Left cardiac atrium (tissue), 4 donors: Measurements from ENCODE around the gene TOMM6. TPM values are rescaled to one million over a fixed set of nuclear protein-coding genes. Genes with fewer than 3 reads are reported as not detected.
"Not testable (repeated sequence)": the region's sequence is repeated elsewhere in the genome, so short reads cannot be mapped to it uniquely, and the experiment has no call there.

Source experiments
- ATAC-seq, 2 donors: fragments of 200-7000 bp; cut with Tn5 transposase; one replicate each; pipeline ENCODE4 v1.9.1; 2020; ENCODE audit warnings: mild to moderate bottlenecking in 2 of 2, moderate library complexity in 2 of 2
- DNase-seq: peaks from one replicate; pipeline ENCODE4 v3.0.0-alpha.2; 2020
- intact Hi-C, 2 donors: fragments of 100-400 bp; cut with DNase I; formaldehyde crosslinking; loops; one replicate each; pipeline versions ENCODE4 v1.14.1 to v1.15.1; 2022 to 2023
- total RNA-seq, 2 donors: library from RNA; stranded (reverse); fragmentation: NEBNext Ultra II Directional; extraction: Animal tissue kit (Norgen Biotek cat#: 25700); gene quantifications; one replicate each; pipeline ENCODE4 v1.2.1, GENCODE V29; 2021
- donor health status: DM: no; HTN: yes; CAD: no.
- donor health status: DM: no; HTN: yes; CAD: no; lungs with severe emphysema.
- donor health status: DM: yes; HTN: yes; CAD: no.
- donor health status: Dilated cardiomyopathy.

TOMM6 gene
- total RNA-seq, 2 donors from 2014 or later = 131 to 138 TPM

GRCh38 chr6:41805830-41806774 is 18.6 kb downstream of the TOMM6 start:
- no peak for DNase-seq
- ATAC-seq = peak in 1 of 2 donors; percentile 14
- intact Hi-C loops = no loop called here

- intact Hi-C loops = no loop called here
- no peak for DNase-seq
- no peak for ATAC-seq
These were observed 23.6 kb downstream of the TOMM6 start for GRCh38 chr6:41811095-41811494.

- ATAC-seq, intact Hi-C loops, DNase-seq: not testable (repeated sequence)
These were observed 24.5 kb downstream of the TOMM6 start for GRCh38 chr6:41811946-41812345.

- intact Hi-C loops = no loop called here
- ATAC-seq = no peak
- no peak for DNase-seq
These were observed 26.0 kb downstream of the TOMM6 start for GRCh38 chr6:41813469-41813868.

- ATAC-seq = no peak
- intact Hi-C loops = no loop called here
These were observed 26.5 kb downstream of the TOMM6 start for GRCh38 chr6:41813956-41814355.

GRCh38 chr6:41814629-41815028 is 27.1 kb downstream of the TOMM6 start:
- DNase-seq (no peak), ATAC-seq (no peak)
- intact Hi-C loops = no loop called here

More at GRCh38 chr6:41813956-41814355, 26.5 kb downstream of the TOMM6 start:
- no peak for DNase-seq

GRCh38 chr6:41815587-41815986 is 28.1 kb downstream of the TOMM6 start:
- DNase-seq (no peak), ATAC-seq (no peak)
- intact Hi-C loops = no loop called here

GRCh38 chr6:41818271-41819054 is 31.0 kb downstream of the TOMM6 start:
- intact Hi-C loops = no loop called here
- ATAC-seq = no peak
- DNase-seq = no peak

- intact Hi-C loops = no loop called here
- no peak for ATAC-seq
- no peak for DNase-seq
These were observed 33.8 kb downstream of the TOMM6 start for GRCh38 chr6:41821266-41821665.

GRCh38 chr6:41822021-41822420 is 34.5 kb downstream of the TOMM6 start:
- ATAC-seq (no peak), DNase-seq (no peak)
- intact Hi-C loops = no loop called here

GRCh38 chr6:41823178-41823577 is 35.7 kb downstream of the TOMM6 start:
- no peak for DNase-seq
- intact Hi-C loops = no loop called here

GRCh38 chr6:41824571-41825569 is 37.4 kb downstream of the TOMM6 start:
- DNase-seq (no peak), ATAC-seq (no peak)
- intact Hi-C loops = no loop called here

More at GRCh38 chr6:41823178-41823577, 35.7 kb downstream of the TOMM6 start:
- no peak for ATAC-seq

GRCh38 chr6:41826343-41827022 is 39.0 kb downstream of the TOMM6 start:
- intact Hi-C loops = no loop called here
- no peak for DNase-seq
- no peak for ATAC-seq

GRCh38 chr6:41832263-41832662 is 44.8 kb downstream of the TOMM6 start:
- intact Hi-C loops = no loop called here
- ATAC-seq = no peak

GRCh38 chr6:41836022-41836659 is 48.6 kb downstream of the TOMM6 start:
- ATAC-seq = no peak
- intact Hi-C loops = no loop called here
- no peak for DNase-seq

More at GRCh38 chr6:41832263-41832662, 44.8 kb downstream of the TOMM6 start:
- no peak for DNase-seq

- ATAC-seq (no peak), DNase-seq (no peak)
- intact Hi-C loops = no loop called here
These were observed 49.2 kb downstream of the TOMM6 start for GRCh38 chr6:41836660-41837052.
